CD4-positive, alpha-beta T cell treated with Interleukin-4 for 4 hours (primary cell): Measurements from ENCODE around the gene NCOA5.

Source experiments
- DNase-seq: peaks from one replicate; pipeline ENCODE4 v3.0.0-alpha.2; 2020

Gene NCOA5

DNA sequence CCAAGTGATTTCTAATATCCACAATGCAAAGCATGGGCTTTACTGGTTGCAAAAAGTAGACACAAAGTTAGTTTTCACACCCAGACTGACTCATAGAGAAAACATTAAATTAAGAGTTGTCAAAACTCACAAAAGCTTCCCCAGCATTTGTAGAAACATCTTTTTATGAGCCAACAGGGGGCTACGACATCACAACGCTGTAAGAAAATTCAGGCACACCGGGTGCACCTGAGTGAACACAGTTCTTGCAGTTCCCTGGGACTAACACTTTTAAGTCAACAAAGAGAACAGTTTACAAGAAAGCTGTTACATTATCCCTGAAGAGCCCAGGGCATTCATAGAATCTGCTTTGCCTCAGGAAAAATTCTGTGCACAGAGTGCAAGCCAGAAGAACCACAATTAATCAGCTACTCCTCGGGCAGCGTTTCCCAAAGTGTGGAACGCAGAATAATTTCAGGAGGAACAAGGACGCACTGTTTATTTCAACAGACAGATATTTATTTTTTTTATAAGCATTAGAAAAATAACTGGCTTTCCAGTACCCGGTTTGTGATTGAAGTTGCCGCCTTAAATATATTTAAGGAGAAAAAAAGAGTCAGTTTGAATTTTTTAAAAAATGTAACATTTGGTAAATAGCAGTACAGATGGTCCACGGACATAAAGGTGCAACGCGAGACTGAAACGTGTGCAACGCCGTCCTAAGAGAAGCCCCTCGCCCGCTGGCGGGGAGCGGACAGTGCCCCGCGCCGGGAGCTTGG lies 1.2 kb downstream of the NCOA5 start:
- no peak for DNase-seq

GRCh38 chr20:46087161-46087560 lies 2.6 kb downstream of the NCOA5 start:
- DNase-seq, result no peak

DNA sequence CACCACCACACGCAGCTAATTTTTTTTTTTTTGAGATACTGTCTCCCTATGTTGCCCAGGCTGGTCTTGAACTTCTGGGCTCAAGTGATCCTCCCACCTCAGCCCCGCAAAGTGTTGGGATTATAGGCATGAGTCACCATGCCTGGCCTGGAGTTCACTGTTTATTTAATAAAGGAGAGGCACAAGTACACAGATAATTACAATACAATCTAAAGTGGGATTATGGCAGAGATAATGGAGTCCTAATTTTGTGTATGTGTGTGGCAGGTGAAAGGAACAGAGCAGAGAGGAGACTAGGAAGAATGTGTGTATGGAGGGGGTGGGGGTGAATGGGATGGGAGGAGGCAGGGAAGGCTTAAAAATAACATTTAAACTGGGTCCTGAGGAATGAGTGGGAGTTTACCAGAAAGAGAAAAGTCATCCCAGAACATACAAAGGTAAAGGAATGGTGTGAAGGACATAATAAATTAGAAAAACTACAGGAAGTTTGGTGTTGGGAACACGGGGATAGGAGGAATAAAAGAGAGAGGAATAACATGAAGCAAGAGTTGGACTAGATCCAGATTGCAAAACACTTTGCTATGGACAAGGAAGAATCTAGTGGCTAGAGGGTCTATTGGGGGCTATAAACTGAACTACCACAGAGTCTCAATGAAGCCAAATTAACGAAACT lies 4.4 kb downstream of the NCOA5 start:
- no peak for DNase-seq

GRCh38 chr20:46084805-46085178 lies 5.0 kb downstream of the NCOA5 start:
- DNase-seq, result no peak

- no peak for DNase-seq
Measured at GRCh38 chr20:46083531-46084061, 6.2 kb downstream of the NCOA5 start.

- no peak for DNase-seq
Measured at GRCh38 chr20:46083101-46083500, 6.7 kb downstream of the NCOA5 start.

DNA sequence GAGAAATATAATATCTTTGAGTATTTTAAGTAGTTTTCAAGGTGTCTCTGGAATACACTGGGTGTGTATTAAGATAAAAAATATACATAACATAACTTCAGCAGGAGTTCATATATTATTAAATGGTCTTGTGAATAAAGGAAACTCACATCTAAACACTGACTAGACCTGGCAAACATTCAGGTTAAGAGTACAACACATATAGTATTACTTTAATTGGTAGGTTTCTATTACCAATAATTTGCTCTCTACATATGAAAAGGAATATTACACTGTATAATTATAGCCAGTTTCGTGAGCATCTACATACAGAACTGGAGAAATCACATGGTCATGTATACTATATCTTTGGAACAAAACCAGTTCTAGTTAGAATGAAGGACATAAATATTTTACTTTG lies 8.7 kb downstream of the NCOA5 start:
- DNase-seq, result no peak

DNA sequence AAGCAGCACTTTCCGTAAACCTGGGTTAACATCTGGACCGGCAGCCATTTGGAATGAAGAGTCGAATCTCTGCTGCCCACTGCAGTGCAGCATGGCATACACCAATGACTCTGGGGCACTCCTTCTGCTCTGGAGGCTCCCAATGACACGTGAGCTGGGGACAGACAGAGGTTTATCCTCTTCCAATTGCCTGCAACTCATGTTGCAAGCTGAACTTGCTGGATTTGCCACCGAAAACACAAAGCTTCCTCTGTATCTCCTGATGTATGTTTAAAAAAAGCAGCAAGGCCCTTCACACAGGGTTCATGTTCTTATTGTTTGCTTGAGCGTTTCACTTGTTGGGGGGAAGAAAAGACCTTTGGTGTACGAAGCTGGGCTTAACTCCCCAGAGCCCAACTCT lies 10.8 kb downstream of the NCOA5 start:
- DNase-seq, result no peak

DNA sequence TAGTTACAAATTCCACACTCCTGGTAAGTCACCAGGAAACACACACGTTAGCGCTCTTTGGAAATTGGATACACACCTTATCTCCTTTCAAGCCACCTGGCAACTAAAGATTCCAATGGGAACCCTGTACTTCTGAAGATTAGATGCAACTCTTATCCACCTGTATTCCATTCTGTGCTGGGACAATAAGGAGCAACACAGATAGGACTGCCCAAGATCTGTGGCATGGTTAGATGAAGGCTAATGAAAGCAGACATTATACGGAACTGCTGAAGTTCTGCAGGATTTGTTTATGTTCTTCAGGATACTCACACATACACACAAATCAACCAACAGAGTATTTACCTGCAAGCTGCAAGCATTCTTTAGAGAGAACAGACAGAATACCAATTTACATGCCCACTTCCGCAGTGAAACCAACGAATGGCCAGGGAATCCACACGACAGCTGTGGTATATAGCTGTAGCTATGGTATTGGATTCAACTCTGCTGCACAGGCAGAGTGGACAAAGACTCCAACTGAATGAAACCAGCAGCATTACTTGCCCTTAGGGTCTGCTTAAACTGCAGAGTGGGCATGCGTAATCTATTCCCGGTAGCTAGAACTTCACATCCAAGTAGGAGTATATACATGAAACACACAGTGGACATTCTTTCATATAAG lies 12.0 kb downstream of the NCOA5 start:
- no peak for DNase-seq

DNA sequence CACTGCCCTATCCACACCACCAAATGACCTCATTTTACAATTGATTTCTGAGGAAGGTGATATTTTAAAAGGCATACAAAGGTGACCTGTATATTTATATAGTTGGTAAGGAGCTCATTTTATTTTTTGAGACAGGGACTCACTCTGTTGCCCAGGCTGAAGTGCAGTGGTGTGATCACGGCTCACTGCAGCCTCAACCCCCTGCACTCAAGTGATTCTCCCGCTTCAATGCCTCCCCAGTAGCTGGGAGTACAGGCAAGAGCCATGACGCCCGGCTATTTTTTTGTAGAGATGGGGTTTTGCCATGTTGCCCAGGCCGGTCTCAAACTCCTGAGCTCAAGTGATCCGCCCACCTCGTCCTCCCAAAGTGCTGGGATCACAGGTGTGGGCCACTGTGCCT lies 13.0 kb downstream of the NCOA5 start:
- no peak for DNase-seq

DNA sequence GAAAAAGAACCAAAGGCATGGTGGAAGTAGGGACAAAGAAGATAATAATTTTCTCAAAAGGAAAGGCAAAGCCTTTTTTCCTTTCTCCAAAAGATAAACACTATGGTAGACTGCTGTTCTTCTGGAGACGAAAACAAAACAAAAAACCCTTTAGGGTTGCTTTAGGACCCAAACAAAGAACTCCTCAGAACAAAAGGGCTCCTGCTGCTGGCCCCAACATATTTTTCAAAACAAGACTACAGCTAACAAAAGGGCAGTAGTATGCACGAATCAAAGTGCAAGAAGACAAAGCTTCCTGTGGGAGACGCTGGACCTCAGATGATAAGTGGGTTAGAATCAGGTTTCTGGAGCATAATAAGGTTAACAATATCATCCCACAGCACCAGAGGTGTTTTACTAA lies 15.8 kb downstream of the NCOA5 start:
- DNase-seq, result no peak

GRCh38 chr20:46073443-46073842 lies 16.3 kb downstream of the NCOA5 start:
- DNase-seq, result no peak

DNA sequence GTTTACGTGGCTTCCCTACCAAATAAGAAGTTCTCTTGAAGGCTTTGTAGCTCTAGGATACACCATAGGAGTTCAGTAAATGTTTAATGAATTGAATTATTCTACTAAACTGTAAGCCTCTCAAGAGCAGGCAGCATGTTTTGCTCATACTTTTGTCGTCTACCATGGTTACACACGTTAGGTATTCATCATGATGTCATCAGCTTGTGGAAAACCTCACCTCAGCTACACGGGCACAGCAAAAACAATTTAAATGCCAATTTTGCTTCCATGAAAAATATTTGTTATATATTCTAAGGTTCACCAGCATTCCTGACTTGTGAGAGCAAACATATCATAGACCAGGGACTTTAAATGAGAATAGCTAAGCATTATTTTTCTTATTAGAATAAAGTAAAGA lies 16.7 kb downstream of the NCOA5 start:
- no peak for DNase-seq

GRCh38 chr20:46071573-46071972 lies 18.2 kb downstream of the NCOA5 start:
- no peak for DNase-seq

- DNase-seq, result no peak
Measured at GRCh38 chr20:46070215-46070900, 19.4 kb downstream of the NCOA5 start.

GRCh38 chr20:46065691-46066090 lies 24.1 kb downstream of the NCOA5 start:
- no peak for DNase-seq

DNA sequence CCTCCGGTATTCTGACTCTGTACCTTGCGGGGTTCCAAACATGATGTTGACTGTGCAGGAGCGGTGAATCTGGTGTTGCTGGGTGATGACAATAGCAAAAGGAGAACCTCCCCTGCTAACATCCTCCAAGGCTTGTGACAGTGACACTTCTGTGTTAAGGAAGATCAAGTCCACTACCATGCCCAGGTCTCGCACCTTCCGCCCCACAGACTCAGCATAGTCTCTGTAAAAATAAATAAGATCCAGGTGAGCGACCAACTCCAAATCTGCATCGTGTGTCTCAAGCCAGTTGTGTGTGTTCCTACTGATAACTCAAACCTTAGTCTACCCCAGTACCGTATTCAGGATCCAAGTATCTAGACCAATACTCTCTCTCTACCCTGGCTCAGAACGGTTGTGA lies 24.8 kb downstream of the NCOA5 start:
- DNase-seq, result no peak

DNA sequence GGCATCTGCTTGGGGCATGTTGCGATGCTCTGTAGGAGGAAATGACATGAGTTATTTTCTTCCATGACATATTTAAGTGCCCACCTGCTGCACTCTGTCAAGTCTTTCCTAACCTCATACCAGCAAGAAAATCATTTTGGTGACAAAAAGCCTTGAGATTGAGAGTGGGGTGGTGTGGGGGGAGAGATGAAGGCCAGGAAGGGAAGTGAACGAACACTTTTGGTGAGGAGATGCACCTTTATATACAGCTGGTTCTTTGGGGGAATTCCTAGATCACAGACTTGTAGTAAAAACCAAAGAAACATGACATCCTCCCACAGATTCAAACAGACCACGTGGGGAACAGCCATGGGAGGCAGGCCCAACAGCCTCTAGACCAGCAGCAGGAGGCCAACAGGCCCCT lies 26.1 kb downstream of the NCOA5 start:
- DNase-seq, result no peak

GRCh38 chr20:46063151-46063550 lies 26.6 kb downstream of the NCOA5 start:
- DNase-seq, result no peak

DNA sequence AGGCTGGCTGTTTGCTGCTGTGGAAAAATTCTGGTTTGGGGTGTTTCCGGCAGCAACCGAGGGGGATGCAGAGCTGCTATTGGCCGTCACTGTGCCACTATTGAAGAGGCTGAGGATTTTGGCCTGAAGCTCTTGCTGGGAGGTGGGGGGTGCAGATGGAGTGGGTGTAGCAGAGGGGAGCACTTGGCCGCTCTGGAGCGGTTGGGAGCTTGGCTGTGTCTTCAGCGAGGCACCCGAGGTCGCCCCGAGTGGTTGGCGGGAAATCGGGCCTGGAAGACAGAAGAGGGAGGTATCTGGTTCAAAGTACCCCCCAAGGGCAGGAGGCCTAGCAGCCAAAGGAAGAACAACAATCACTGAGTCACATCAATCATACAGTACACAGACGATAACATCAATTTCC lies 27.1 kb downstream of the NCOA5 start:
- no peak for DNase-seq

DNA sequence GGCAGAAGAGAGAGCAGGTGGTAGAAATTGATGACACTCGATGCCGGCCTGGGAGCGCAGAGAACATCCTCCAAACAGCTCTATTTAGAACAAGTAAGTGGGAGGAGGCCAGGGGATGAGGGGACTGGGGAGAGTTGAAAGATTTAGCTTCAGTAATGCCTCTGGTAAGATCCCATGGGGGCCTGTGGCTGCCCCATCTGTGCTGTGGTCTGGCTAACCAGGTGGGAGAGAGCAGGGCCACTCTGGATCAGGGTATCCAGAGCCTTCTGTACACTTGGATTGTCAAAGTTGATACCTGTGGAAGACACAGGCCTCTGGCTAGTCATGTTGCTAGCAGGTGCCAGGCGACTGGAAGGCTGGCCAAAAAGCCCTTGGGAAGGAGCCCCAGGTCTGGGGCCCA lies 27.6 kb downstream of the NCOA5 start:
- DNase-seq, result no peak

DNA sequence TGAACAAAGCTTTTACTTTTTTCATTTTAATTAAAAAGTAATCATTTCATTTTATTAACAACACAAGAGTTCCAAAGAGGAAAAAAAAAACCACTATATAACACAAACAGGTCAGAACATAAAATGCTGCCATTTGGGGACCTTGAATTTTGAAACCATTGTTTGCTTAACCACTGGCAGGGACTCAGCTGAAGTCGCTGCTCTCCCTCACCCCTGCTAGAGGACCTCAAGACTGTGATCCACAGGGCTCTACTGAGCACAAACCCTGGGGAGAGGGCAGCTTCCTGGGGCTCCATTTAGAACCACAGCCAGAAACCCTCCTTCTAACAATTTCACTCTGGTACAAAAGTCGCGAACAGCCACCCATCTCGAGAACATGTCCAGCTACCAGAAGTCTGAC lies 28.8 kb downstream of the NCOA5 start:
- DNase-seq, result no peak

DNA sequence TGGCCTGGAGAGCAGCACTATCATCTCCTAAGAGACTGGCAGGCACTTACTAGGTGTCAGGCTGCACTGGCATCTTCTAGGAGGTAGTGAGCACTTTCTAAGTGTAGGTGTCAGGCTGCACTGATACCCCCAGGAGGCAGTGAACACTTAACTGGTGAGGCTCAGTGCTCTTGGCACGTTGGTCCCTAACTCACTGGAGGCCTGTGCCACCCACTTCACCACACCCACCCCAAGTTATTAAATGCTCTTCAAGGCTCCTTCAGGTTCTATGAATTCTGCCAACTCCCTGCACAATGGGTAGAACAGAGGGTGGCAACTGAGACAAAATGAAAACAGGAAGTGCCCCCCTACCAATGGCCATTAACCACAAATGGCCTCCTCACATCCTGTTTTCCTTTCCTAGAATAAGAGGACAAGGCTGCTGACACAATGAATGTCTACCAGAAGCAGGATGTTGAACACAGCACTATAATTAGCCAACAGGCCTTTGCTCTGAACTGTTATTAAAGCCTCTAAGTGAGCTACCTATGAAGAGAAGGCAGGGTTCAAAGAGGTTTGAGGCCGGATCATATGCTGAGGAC lies 29.4 kb downstream of the NCOA5 start:
- DNase-seq, result peak; percentile 29
